Activated CD8-positive, alpha-beta T cell treated with anti-CD3 and anti-CD28 coated beads for 36 hours (primary cell): ENCODE measurements around the gene TMEM190. TPM values are rescaled to one million over a fixed set of nuclear protein-coding genes. Genes with fewer than 3 reads are reported as not detected.

ENCODE experiments used
- ATAC-seq: fragments of 200-7000 bp; cut with Tn5 transposase; one replicate; pipeline ENCODE4 v1.10.0; 2021; ENCODE audit warnings: mild to moderate bottlenecking, moderate library complexity
- CTCF ChIA-PET: fragments of 350-600 bp; sonication (Branson Sonifier 250); formaldehyde crosslinking; loops from one replicate; lab custom pipeline; 2021; ENCODE audit warnings: antibody characterized with exemption; lab: Charles Lee
- POLR2A ChIA-PET: fragments of 350-600 bp; sonication (Branson Sonifier 250); formaldehyde crosslinking; loops from one replicate; lab custom pipeline; 2021; ENCODE audit warnings: antibody characterized with exemption; lab: Charles Lee
- DNase-seq: peaks from one replicate; pipeline ENCODE4 v3.0.0-alpha.2; 2020
- H3K27ac Mint-ChIP-seq: one replicate; pipeline ENCODE4 v1.8.0; 2021; ENCODE audit warnings: mild to moderate bottlenecking, mixed read lengths
- H3K27me3 Mint-ChIP-seq: one replicate; pipeline ENCODE4 v1.8.0; 2021; ENCODE audit warnings: mixed read lengths
- H3K36me3 Mint-ChIP-seq: one replicate; pipeline ENCODE4 v1.8.0; 2021; ENCODE audit warnings: low read depth, mixed read lengths
- H3K4me1 Mint-ChIP-seq: one replicate; pipeline ENCODE4 v1.8.0; 2021; ENCODE audit warnings: low read depth, mixed read lengths
- H3K4me3 Mint-ChIP-seq: one replicate; pipeline ENCODE4 v1.8.0; 2021; ENCODE audit warnings: mild to moderate bottlenecking, moderate library complexity, mixed read lengths
- H3K9me3 Mint-ChIP-seq: one replicate; pipeline ENCODE4 v1.8.0; 2021; ENCODE audit warnings: mixed read lengths
- CTCF ChIP-seq: fragments of 200-600 bp; IDR thresholded peaks from one replicate; pipeline ENCODE4 v1.8.0; 2022; ENCODE audit warnings: antibody characterized with exemption, mild to moderate bottlenecking
- intact Hi-C: fragments of 100-400 bp; cut with micrococcal nuclease; formaldehyde crosslinking; loops from one replicate; pipeline ENCODE4 v1.10.0; 2022
- total RNA-seq, 2 experiments: library from RNA; stranded (reverse); gene quantifications; one replicate each; pipeline ENCODE4 v1.2.3, GENCODE V29; 2021

TMEM190 gene
- total RNA-seq, 2 experiments from 2014 or later: not detected

GRCh38 chr19:55354698-55355212 is 21.9 kb upstream of the TMEM190 start, which contains the start of gene COX6B2:
Gene COX6B2 (minus strand): TSS chr19:55354719. CDS start chr19:55354521, 198 bp downstream.
- DNase-seq (no peak), ATAC-seq (no peak)
- intact Hi-C loops: no loop called here
- TF ChIP-seq CTCF: no peak
- Mint-ChIP-seq H3K27me3 (peaks cover 51% of the 10 kb centered on the region), H3K36me3 (no peaks in the 10 kb centered on the region), H3K9me3 (no peaks in the 10 kb centered on the region), H3K4me1 (peaks cover 15% of the 10 kb centered on the region), H3K27ac (no peak within 1 kb of the TSS), H3K4me3 (peak within 1 kb of the TSS; percentile 61)
- ChIA-PET CTCF (no interaction called here), POLR2A (interaction anchor here (1.5 to 1.8 kb wide), 3 partner anchors 15 to 95 kb away, joined by 4 to 6 read pairs (median 4); partner anchors contain the start of gene TMEM238)

- POLR2A ChIA-PET: interaction anchor here (0.8 to 1.8 kb wide), 5 partner anchors 10 to 96 kb away, joined by 3 to 6 read pairs (median 4); partner anchors contain the start of gene TMEM238
Observed at GRCh38 chr19:55355213-55355821, 21.3 kb upstream of the TMEM190 start.

GRCh38 chr19:55358493-55358892 is 18.1 kb upstream of the TMEM190 start:
- H3K4me1 Mint-ChIP-seq: peaks cover 3% of the 10 kb centered on the region
- ChIA-PET POLR2A (interaction anchor here (0.8 to 1.1 kb wide), 2 partner anchors 19 to 57 kb away, joined by 3 read pairs; no protein-coding TSS in a partner anchor), CTCF (interaction anchor here (1.0 kb wide), 1 partner anchor 60 kb away, joined by 3 read pairs; no protein-coding TSS in a partner anchor)
- no peaks in the 10 kb centered on the region for H3K9me3 Mint-ChIP-seq
- no peak overlapping the region for H3K27ac Mint-ChIP-seq
- DNase-seq (no peak), ATAC-seq (no peak)
- TF ChIP-seq CTCF: no peak
- no peak overlapping the region for H3K4me3 Mint-ChIP-seq
- no peaks in the 10 kb centered on the region for H3K36me3 Mint-ChIP-seq
- intact Hi-C loops: no loop called here
- H3K27me3 Mint-ChIP-seq: peaks cover 18% of the 10 kb centered on the region

More at GRCh38 chr19:55355213-55355821, 21.3 kb upstream of the TMEM190 start:
- H3K9me3 Mint-ChIP-seq: no peaks in the 10 kb centered on the region
- H3K4me1 Mint-ChIP-seq: peaks cover 15% of the 10 kb centered on the region
- peaks cover 50% of the 10 kb centered on the region for H3K27me3 Mint-ChIP-seq
- intact Hi-C loops: no loop called here
- no peak for TF ChIP-seq CTCF
- ATAC-seq: no peak
- CTCF ChIA-PET: no interaction called here
- H3K27ac Mint-ChIP-seq: no peak overlapping the region
- no peak overlapping the region for H3K4me3 Mint-ChIP-seq
- no peaks in the 10 kb centered on the region for H3K36me3 Mint-ChIP-seq
- DNase-seq: no peak

DNA sequence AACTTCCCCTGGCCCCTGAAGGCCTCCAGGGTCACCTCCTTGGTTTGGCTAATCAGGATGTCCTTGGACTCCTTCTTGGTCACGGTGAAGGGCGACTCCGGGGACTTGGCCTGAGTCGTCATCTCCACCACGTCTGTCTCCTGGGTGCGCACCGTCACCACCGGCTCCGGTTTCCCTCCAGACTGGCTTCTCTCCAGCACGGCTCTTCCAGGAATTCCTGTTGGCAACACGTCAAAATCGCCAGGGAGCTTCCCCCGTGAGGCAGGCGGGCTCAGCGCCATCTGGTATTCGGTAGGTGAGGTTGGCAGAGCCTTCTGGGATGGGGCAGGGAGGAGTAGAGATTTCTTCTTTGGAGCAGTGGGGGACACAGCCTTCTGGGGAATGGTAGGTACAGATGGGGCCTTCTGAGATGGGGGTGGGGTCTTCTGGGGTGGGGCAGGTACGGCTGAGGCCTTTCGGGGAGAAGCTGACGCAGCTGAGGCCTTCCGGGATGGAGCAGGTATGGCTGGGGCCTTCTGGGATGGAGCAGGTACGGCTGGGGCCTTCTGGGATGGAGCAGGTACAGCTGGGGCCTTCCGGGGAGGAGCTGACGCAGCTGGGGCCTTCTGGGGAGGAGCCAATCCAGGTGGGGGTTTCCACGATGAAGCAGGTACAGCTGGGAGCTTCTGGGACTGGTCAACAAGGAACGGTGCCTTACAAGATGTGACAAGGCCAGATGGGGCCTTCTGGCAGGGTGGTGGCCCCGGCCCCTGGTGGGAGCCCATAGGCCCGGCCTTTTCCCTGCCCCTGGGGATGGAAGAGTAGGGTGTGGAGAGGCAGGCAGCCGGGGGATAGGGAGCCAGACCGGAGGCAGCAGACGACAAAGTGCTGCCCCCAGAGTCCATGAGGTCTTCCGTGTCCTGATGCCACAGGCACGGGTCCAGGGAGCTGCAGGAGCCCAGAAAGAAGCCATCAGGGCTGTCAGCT is 17.4 kb upstream of the TMEM190 start:
- no peak for DNase-seq
- Mint-ChIP-seq H3K27me3 (peaks cover 13% of the 10 kb centered on the region), H3K27ac (no peak overlapping the region), H3K4me3 (no peak overlapping the region), H3K4me1 (no peaks in the 10 kb centered on the region), H3K9me3 (no peaks in the 10 kb centered on the region), H3K36me3 (no peaks in the 10 kb centered on the region)
- no peak for TF ChIP-seq CTCF
- ChIA-PET CTCF (interaction anchor here (0.6 to 1.0 kb wide), 3 partner anchors 58 to 67 kb away, joined by 3 read pairs; no protein-coding TSS in a partner anchor), POLR2A (interaction anchor here (0.8 to 1.1 kb wide), 2 partner anchors 20 to 58 kb away, joined by 3 read pairs; no protein-coding TSS in a partner anchor)
- no peak for ATAC-seq
- intact Hi-C loops: no loop called here
